GM23248 (cell line): ENCODE results near the gene RASA2. TPM values are rescaled to one million over a fixed set of nuclear protein-coding genes. Genes with fewer than 3 reads are reported as not detected.
A peak's percentile ranks its signal among the peaks of the same experiment; 100 is the strongest.

Experiments
- DNase-seq: peaks from one replicate; pipeline ENCODE4 v3.0.0-alpha.2; 2015
- H2AFZ ChIP-seq: fragments of 200-600 bp; sonication (generic); 2 replicates; pipeline ENCODE4 v1.6.1; 2016; ENCODE audit warnings: antibody characterized with exemption
- H3F3A ChIP-seq: fragments of 200-600 bp; sonication (generic); 2 replicates; pipeline ENCODE4 v1.6.1; 2016; ENCODE audit warnings: mild to moderate bottlenecking, antibody characterized with exemption, mixed run types; ENCODE audit not compliant: insufficient read depth
- H3K27ac ChIP-seq: fragments of 200-600 bp; sonication (generic); 2 replicates; pipeline ENCODE4 v1.5.1; 2016; ENCODE audit warnings: mild to moderate bottlenecking
- H3K27me3 ChIP-seq: fragments of 200-600 bp; sonication (generic); replicated peaks from 2 replicates; pipeline ENCODE4 v1.6.1; 2016; ENCODE audit warnings: mild to moderate bottlenecking; ENCODE audit not compliant: insufficient read depth
- H3K36me3 ChIP-seq: fragments of 200-600 bp; sonication (generic); 2 replicates; pipeline ENCODE4 v1.6.1; 2016; ENCODE audit warnings: low read depth, mild to moderate bottlenecking
- H3K4me1 ChIP-seq: fragments of 200-600 bp; sonication (generic); 2 replicates; pipeline ENCODE4 v1.6.1; 2016; ENCODE audit warnings: mild to moderate bottlenecking; ENCODE audit not compliant: insufficient read depth
- H3K4me2 ChIP-seq: fragments of 200-600 bp; sonication (generic); one replicate; pipeline ENCODE4 v1.6.1; 2016; ENCODE audit warnings: mild to moderate bottlenecking; ENCODE audit not compliant: unreplicated experiment
- H3K4me3 ChIP-seq: fragments of 200-600 bp; sonication (generic); 2 replicates; pipeline ENCODE4 v1.5.1; 2016; ENCODE audit warnings: mild to moderate bottlenecking
- H3K79me2 ChIP-seq: fragments of 200-600 bp; sonication (generic); 2 replicates; pipeline ENCODE4 v1.6.1; 2016; ENCODE audit warnings: mild to moderate bottlenecking; ENCODE audit not compliant: insufficient read depth
- H3K9ac ChIP-seq: fragments of 200-600 bp; sonication (generic); 2 replicates; pipeline ENCODE4 v1.6.1; 2016; ENCODE audit warnings: mild to moderate bottlenecking
- H3K9me2 ChIP-seq: fragments of 200-600 bp; sonication (generic); 2 replicates; pipeline ENCODE4 v1.6.1; 2016; ENCODE audit warnings: mixed run types, mild to moderate bottlenecking, moderate library complexity; ENCODE audit not compliant: insufficient read depth
- H3K9me3 ChIP-seq: fragments of 200-600 bp; sonication (generic); one replicate; pipeline ENCODE4 v1.6.1; 2017; ENCODE audit warnings: low read depth
- H4K20me1 ChIP-seq: fragments of 200-600 bp; sonication (generic); 2 replicates; pipeline ENCODE4 v1.6.0; 2016; ENCODE audit not compliant: insufficient read depth
- EZH2 ChIP-seq: fragments of 200-600 bp; sonication (generic); IDR thresholded peaks from 2 replicates; pipeline ENCODE4 v1.6.1; 2018; ENCODE audit warnings: antibody characterized with exemption, mild to moderate bottlenecking; ENCODE audit not compliant: insufficient read depth, poor library complexity, severe bottlenecking
- EZH2phosphoT487 ChIP-seq: fragments of 200-600 bp; sonication (generic); IDR thresholded peaks from 2 replicates; pipeline ENCODE4 v1.6.1; 2018; ENCODE audit warnings: antibody characterized with exemption, moderate library complexity, mild to moderate bottlenecking, low read depth; ENCODE audit not compliant: insufficient read depth
- WGBS, 2 experiments: methylation state at CpG; one replicate each; pipeline ENCODE4 v1.1.6; 2015 to 2017; ENCODE audit warnings: low lambda C conversion rate in 2 of 2, low coverage in 1 of 2; ENCODE audit errors: missing lambda C conversion rate in 2 of 2; 5-methylcytosine and 5-hydroxymethylcytosine counted together
- in situ Hi-C: fragments of 300-500 bp; cut with MboI; formaldehyde crosslinking; loops from 2 replicates; pipeline ENCODE4 v1.15.0; 2020
- polyA plus RNA-seq: library from polyadenylated mRNA; unstranded; fragments of >200 nt; fragmentation: Nextera tagmentation; extraction: Ambion mirVana; gene quantifications from 2 replicates; pipeline ENCODE4 v1.2.1, GENCODE V29; 2016
- total RNA-seq: library from RNA; depleted of rRNA; stranded (reverse); fragments of >200 nt; shearing (Covaris generic); gene quantifications from 2 replicates; pipeline ENCODE4 v1.2.3, GENCODE V29; 2014

Gene RASA2
- total and polyA plus RNA-seq, 2 experiments from 2014 or later, result 16.9 to 18.8 TPM

DNA sequence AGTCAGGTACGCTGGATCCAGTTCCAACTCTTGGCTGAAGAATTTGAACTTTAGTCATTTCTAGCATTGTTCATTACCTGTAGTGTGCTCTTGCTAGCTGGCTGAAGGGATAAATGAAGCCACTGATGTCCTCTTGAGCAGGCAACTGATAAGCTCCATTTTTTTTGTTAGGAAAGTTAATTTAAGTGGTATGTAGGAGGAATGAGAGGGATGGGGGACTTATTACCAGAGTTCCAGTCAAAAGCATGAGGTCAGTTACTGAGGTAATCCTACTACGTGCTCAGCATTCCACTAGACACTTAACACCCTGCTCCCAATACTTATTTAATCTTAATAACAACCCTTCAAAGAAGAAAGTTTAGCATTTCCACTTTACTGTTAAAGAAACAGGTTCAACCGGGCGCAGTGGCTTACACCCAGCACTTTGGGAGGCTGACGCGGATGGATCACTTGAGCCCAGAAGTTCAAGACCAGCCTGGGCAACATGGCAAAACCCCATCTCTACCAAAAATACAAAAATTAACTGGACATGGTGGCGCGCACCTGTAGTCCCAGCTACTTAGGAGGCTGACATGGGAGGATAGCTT lies 2.0 kb upstream of the RASA2 start:
- no peak for DNase-seq
- 88 to 89% methylated on average over 8 of the region's 8 CpGs for WGBS, 2 experiments
- H3K9ac ChIP-seq, result no peak overlapping the region
- peaks cover 23% of the 10 kb centered on the region for H3K79me2 ChIP-seq
- H3K9me3 ChIP-seq, result no peaks in the 10 kb centered on the region
- H3K4me3 ChIP-seq, result no peak overlapping the region
- peaks cover 45% of the 10 kb centered on the region for H3K4me1 ChIP-seq
- no peak overlapping the region for H3K4me2 ChIP-seq
- in situ Hi-C loops, result no loop called here
- TF ChIP-seq EZH2phosphoT487 (no peak), EZH2 (no peak)
- H4K20me1 ChIP-seq, result peaks cover 9% of the 10 kb centered on the region; the same call in 1 of the 2 replicates
- no peaks in the 10 kb centered on the region for H3K27me3 ChIP-seq
- H3K9me2 ChIP-seq, result no peaks in the 10 kb centered on the region
- no peak overlapping the region for H2AFZ ChIP-seq
- H3F3A ChIP-seq, result peaks cover 49% of the 10 kb centered on the region
- no peaks in the 10 kb centered on the region for H3K36me3 ChIP-seq
- peak overlapping the region; percentile 98 for H3K27ac ChIP-seq

DNA sequence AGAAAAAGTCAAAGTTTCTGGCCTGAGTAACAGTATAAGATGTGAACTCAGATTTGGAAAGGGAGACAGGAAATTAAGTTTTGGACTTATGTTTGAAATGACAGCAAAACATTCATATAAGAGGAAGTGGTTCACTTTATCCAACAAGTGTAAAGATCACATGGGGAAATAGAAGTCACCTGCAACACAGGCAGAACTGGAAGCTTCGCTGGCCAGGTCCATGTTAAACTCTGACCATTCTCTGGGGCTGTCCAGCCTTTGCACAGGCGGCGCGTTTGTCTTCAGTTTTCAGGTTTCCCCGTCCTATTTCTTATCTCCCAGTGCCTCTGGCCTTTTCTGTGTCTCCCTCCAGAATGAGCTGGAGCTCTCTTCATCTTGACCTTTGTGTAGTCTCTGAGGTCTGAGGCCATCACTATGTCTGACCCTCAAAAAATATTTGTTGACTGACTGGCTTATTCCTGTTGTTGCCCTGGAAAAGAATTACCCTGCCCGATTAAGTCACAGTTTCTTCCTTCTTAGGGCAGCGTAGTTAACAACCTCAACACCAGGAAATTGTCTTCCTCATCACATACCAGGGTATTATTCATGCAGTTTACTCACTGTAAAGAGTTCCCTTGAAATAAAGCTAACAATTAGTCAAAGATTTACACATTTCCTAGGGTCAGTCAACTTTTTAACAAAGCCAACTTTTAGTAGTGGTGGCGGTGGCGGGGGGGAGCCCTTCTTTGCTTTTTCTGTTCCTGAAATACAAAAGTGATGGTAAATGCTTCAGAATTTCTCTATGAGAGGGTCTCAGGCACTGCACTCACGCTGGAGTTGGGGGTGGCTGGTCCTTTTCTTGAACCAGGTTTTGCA lies 959 bp upstream of the RASA2 start:
- peaks cover 34% of the 10 kb centered on the region for H3K79me2 ChIP-seq
- no peaks in the 10 kb centered on the region for H3K36me3 ChIP-seq
- H3K4me2 ChIP-seq, result peak overlapping the region; percentile 76
- H3K27ac ChIP-seq, result peak overlapping the region; percentile 98
- TF ChIP-seq EZH2phosphoT487, result no peak
- TF ChIP-seq EZH2, result no peak
- H3K9ac ChIP-seq, result peak overlapping the region; percentile 95
- DNase-seq, result peak; percentile 90
- peaks cover 49% of the 10 kb centered on the region for H3F3A ChIP-seq
- H3K4me1 ChIP-seq, result peaks cover 45% of the 10 kb centered on the region
- peak overlapping the region; percentile 87 for H3K4me3 ChIP-seq
- H4K20me1 ChIP-seq, result peaks cover 12% of the 10 kb centered on the region; the same call in 1 of the 2 replicates
- 32 to 37% methylated on average over 10 of the region's 10 CpGs for WGBS, 2 experiments
- in situ Hi-C loops, result no loop called here
- no peaks in the 10 kb centered on the region for H3K27me3 ChIP-seq
- H3K9me2 ChIP-seq, result no peaks in the 10 kb centered on the region
- peak overlapping the region; percentile 77 for H2AFZ ChIP-seq
- no peaks in the 10 kb centered on the region for H3K9me3 ChIP-seq

DNA sequence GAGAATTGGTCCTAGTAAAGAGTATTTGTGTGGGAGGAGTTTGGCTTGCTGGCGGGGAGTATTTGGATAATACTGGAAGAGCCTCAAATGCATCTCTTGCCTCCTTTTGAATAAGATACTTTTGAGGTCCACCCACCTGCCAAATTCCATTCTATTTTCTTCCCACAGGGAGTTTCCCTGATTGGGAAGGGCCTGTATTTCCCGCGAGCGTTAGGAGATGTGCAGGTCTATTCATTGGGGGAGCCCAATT lies 406 bp upstream of the RASA2 start:
- peaks cover 12% of the 10 kb centered on the region; the same call in 1 of the 2 replicates for H4K20me1 ChIP-seq
- H3K36me3 ChIP-seq, result no peaks in the 10 kb centered on the region
- peak overlapping the region; percentile 98 for H3K27ac ChIP-seq
- H3K9ac ChIP-seq, result peak overlapping the region; percentile 95
- peaks cover 46% of the 10 kb centered on the region for H3F3A ChIP-seq
- in situ Hi-C loops, result no loop called here
- TF ChIP-seq EZH2phosphoT487 (no peak), EZH2 (no peak)
- peaks cover 39% of the 10 kb centered on the region for H3K79me2 ChIP-seq
- H3K9me3 ChIP-seq, result no peaks in the 10 kb centered on the region
- H3K4me3 ChIP-seq, result peak overlapping the region; percentile 87
- H3K27me3 ChIP-seq, result no peaks in the 10 kb centered on the region
- H2AFZ ChIP-seq, result peak overlapping the region; percentile 77
- peak overlapping the region; percentile 76 for H3K4me2 ChIP-seq
- 0 to 1% methylated on average over 4 of the region's 4 CpGs for WGBS, 2 experiments
- peaks cover 49% of the 10 kb centered on the region for H3K4me1 ChIP-seq
- DNase-seq, result peak; percentile 79
- H3K9me2 ChIP-seq, result no peaks in the 10 kb centered on the region

DNA sequence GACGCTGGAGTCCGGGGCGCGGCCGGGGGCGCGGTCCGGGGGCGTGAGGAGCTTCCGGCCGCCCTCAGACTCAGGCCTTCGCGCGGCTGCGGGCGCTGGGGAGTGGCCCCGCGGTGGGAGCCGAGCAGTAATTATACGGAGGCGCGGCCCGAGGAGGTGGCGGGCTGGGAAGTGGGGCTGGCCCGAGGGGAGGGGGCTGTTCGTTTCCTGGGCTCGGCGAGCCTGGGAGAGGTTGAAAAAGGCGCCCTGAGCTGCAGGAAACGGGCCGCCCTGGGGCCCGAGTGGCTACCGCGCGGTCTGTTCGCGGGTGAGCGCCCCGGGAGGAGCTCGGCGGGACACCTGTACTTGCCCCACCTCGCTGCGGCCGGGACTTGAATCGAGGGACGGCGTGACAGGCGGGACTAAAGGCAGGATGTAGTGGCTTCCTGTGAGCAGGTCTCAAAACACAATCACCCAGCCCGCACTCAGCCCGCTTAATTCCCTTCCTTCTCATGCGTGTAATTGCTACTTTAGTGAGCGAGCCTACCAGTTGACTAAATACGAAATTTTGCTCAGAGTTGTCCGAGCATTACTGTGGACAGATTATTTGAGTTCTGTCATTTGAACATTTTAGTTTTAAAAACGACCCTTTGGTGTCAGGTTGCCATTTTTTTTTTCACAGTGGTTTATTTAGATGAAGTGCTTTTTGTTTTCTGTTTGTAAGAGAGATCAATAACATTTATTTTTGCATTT lies 860 bp downstream of the RASA2 start:
- Histone ChIP-seq H2AFZ (peak overlapping the region; percentile 66), H3K9ac (peak overlapping the region; percentile 95), H3K27ac (peak overlapping the region; percentile 98), H3K27me3 (no peaks in the 10 kb centered on the region), H3K4me3 (peak overlapping the region; percentile 87), H3K4me1 (peaks cover 45% of the 10 kb centered on the region), H3K79me2 (peaks cover 52% of the 10 kb centered on the region), H3K36me3 (no peaks in the 10 kb centered on the region), H3F3A (peaks cover 39% of the 10 kb centered on the region), H3K9me2 (no peaks in the 10 kb centered on the region), H3K4me2 (peak overlapping the region; percentile 87), H3K9me3 (no peaks in the 10 kb centered on the region), H4K20me1 (peaks cover 12% of the 10 kb centered on the region; the same call in 1 of the 2 replicates)
- TF ChIP-seq EZH2phosphoT487, result no peak
- TF ChIP-seq EZH2, result no peak
- WGBS, 2 experiments, result 1 to 2% methylated on average over 29 to 54 of the region's 55 CpGs
- in situ Hi-C loops, result no loop called here
- DNase-seq, result peak; percentile 76
